Spleen (tissue), 10 donors: ENCODE results near the gene PREPL. TPM values are rescaled to one million over a fixed set of nuclear protein-coding genes. Genes with fewer than 3 reads are reported as not detected.

Source experiments
- polyA plus RNA-seq, 3 donors: library from polyadenylated mRNA; stranded (reverse); fragments of 200-250 nt; gene quantifications; one replicate each; pipeline ENCODE4 v1.2.1, GENCODE V29; 2013
- total RNA-seq, 7 donors: library from RNA; depleted of rRNA in 3 of 7; stranded (reverse); fragments of >200 nt in 3 of 7; fragmentation: NEBNext Ultra II Directional in 4 of 7; extraction: Animal tissue kit (Norgen Biotek cat#: 25700) in 4 of 7; gene quantifications; one replicate each; pipeline versions ENCODE4 v1.1.0 to v1.2.1, GENCODE V29; 2016 to 2021
- donor health status: healthy with polysubstance abuse.
- donor health status: DM: no; HTN: no; CAD: no; lungs with moderate emphysema.
- donor health status: DM: no; HTN: no; CAD: no.
- donor health status: Bipolar disorder and iron deficiency.
- donor health status: healthy.
- donor health status: DM: no; HTN: no; CAD: no.
- donor health status: DM: yes; HTN: yes; CAD: no.

Gene PREPL
- total and polyA plus RNA-seq, 10 donors, result 4.0 to 34.4 (median 26.5) TPM

Other genes with a start within 250 kb of the PREPL start
- gene PPM1B, start 192.6 kb downstream of the PREPL start, total RNA-seq, result 10 to 100 TPM; 52.5 to 86.3 (median 60.2) TPM
- 10 to 100 TPM; 21.9 to 27.1 (median 25.9) TPM for gene PPM1B, start 192.6 kb downstream of the PREPL start, polyA plus RNA-seq
- gene SLC3A1, start 86.0 kb downstream of the PREPL start, total RNA-seq, result under 1 TPM in 5 of 7 donors, not detected in 2; 0.18 to 0.88 (median 0.43) TPM
- gene SLC3A1, start 86.0 kb downstream of the PREPL start, polyA plus RNA-seq, result under 1 TPM; 0.14 to 0.37 (median 0.19) TPM
- 10 to 100 TPM in 6 of 7 donors, 1 to 10 TPM in 1; 8.1 to 26.1 (median 11.1) TPM for gene CAMKMT, start 453 bp upstream of the PREPL start, total RNA-seq
- 1 to 10 TPM; 4.1 to 4.5 (median 4.4) TPM for gene CAMKMT, start 453 bp upstream of the PREPL start, polyA plus RNA-seq